GM19238 (cell line): ENCODE data around the gene NFIC.
"Not testable (repeated sequence)": the region's sequence is repeated elsewhere in the genome, so short reads cannot be mapped to it uniquely, and the experiment has no call there.

Experiments
- DNase-seq: peaks from one replicate; pipeline ENCODE4 v3.0.0; 2011; ENCODE audit warnings: low spot score; ENCODE audit not compliant: insufficient read length

NFIC gene

DNA sequence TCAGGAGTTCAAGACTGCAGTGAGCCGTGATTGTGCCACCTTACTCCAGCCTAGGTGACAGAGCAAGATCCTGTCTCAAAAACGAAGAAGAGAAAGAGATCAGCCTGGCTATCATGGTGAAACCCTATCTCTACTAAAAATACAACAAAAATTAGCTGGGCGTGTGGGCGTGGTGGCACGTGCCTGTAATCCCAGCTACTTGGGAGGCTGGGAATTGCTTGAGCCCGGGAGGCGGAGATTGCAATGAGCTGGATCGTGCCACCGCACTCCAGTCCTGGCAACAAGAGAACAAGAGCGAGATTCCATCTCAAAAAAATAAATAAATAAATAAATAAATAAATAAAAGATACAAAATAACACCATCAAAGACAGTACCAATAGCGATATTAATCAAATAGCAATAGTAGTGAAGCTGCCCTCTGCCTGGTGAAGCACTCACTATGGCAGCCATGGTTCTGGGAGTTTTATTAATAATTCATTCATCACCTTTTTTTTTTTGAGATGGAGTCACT is 53.9 kb downstream of the NFIC start:
- DNase-seq, result no peak

DNA sequence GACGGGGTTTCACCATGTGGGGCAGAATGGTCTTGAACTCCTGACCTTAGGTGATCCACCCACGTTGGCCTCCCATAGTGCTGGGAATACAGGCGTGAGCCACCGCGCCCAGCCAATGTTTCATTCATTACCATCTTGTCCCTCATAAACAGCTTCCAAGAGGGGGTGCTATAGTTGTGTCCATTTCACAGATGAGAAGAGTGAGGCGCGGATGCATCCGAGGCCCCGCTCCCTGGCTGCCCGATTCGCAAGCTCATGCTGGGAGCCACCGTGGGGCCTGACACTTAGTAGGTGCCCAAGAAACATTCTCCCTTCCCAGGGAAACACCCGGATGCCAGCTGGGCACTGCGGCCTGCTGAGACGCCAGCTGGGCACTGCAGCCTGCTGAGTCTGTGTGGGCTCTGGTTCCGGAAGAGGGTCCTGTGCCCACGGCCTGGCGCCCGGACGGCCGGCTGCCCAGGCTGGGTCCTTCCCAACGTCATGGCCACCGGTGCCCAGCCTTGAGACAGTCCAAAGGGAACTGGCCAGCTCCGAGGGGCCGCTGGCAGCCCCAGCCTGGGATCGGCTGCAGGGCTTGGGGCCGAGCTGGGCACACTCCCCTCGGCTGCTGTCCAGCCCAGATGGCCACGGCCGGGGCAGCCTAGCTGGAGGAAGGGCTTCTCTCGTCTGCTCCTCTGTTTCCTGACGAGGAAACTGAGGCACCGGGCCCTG is 54.7 kb downstream of the NFIC start:
- DNase-seq, result no peak

DNA sequence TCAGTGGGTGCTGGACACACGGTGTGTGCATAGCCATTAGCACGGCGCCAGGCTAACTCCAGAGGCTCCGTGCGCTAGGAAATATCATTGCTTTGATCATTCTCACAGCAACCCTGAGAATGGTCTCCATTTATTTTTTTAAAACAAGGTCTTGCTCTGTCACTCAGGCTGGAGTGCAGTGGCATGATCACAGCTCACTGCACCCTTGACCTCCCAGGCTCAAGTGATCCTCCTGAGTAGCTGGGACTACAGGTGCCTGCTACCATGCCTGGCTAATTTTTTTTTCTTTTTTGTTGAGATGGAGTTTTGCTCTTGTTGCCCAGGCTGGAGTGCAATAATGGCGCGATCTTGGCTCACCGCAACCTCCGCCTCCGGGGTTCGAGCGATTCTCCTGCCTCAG is 55.3 kb downstream of the NFIC start:
- DNase-seq, result not testable (repeated sequence)

GRCh38 chr19:3423183-3423829 is 56.9 kb downstream of the NFIC start:
- no peak for DNase-seq

- DNase-seq, result no peak
These were observed 60.0 kb downstream of the NFIC start for GRCh38 chr19:3426433-3426832.

GRCh38 chr19:3430366-3430680 is 63.9 kb downstream of the NFIC start:
- DNase-seq, result not testable (repeated sequence)

DNA sequence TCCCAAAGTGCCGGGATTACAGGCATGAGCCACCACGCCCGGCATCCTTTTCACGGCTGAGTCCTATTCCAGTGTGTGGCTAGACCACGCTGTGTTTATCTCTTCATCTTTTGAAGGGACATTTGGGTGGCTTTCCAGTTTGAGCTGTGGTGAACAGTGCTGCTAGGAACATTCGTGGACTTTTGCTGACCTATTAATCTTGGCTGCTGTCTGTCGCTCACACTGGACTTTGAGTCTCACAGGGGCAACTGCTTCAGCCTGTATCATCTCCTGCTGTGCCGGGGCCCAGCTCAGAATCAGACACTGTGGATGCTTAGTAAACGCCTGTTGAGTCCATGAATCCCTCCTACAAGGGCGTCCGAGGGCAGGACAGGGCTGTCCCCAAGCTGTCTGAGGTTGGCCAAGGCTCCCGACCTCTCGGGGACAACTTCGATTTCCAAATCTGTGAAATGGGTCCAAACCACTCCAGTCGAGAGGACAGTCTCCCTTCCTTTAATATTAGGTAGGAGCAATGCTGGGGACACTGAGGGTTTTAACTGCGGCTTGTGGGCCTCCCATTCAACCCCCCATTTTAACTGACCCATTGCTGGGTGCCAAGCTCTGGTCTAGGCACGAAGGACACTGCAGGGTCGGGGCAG is 65.5 kb downstream of the NFIC start:
- no peak for DNase-seq

GRCh38 chr19:3433313-3433712 is 66.9 kb downstream of the NFIC start:
- DNase-seq, result no peak

DNA sequence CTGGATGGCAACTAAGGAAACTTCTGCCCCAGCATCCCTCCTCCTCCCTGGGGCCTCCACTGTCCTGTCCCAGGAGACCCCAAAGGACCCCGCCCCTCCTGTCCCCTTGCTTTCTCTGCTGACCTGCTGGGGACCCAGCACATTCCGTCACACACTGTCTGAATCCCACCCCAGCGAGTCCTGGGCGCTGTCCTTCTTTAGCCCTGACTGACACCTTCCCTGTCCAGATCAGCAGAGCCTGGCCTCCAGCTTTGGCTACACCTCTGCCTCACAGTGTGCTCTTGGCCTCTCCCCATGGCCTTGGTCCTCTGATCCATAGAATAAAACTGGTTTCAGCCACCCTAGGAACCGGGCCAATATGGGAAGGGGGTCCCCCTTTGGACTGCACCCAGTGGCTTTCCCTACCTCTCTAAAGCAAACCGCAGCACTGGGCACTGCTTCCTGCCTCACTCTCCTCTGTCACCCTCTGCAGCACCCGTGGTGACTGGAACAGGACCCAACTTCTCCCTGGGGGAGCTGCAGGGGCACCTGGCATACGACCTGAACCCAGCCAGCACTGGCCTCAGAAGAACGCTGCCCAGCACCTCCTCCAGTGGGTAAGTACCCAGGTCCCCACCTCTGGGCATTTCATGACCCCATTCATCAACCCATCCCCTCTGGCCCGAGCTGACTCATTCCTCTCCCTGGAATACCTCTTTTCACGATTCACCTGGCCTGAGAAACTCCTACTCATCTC is 67.6 kb downstream of the NFIC start:
- DNase-seq, result no peak

GRCh38 chr19:3434630-3435553 is 68.5 kb downstream of the NFIC start:
- peak; percentile 99 for DNase-seq

GRCh38 chr19:3440082-3440481 is 73.7 kb downstream of the NFIC start:
- peak; percentile 50 for DNase-seq

GRCh38 chr19:3441089-3441985 is 75.0 kb downstream of the NFIC start:
- DNase-seq, result no peak

GRCh38 chr19:3441986-3442329 is 75.6 kb downstream of the NFIC start:
- no peak for DNase-seq

GRCh38 chr19:3442487-3443071 is 76.2 kb downstream of the NFIC start:
- no peak for DNase-seq

- no peak for DNase-seq
These were observed 77.7 kb downstream of the NFIC start for GRCh38 chr19:3443840-3444694.

DNA sequence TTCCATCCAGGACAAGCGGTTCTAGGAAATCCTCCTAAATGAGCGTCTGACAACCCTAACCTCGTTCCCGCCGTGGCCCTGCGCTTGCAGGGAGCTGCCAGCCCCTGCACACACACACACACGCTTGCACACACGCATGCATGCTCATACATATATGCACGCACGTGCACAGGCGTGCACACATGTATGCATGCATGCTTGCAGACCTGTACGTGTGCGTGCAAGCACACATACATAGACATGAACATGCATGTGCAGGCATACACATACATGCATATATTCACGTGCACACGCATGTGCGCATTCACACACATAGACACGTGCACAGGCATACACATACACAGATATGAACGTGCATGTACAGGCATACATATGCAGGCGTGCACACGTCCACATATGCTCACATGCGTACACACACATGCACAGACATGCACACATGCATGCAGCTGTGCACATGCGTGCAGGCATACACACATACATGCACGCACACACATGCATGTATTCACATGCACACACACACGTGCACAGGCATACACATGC is 78.4 kb downstream of the NFIC start:
- DNase-seq, result no peak

- not testable (repeated sequence) for DNase-seq
These were observed 80.3 kb downstream of the NFIC start for GRCh38 chr19:3446657-3447056.

- DNase-seq, result no peak
These were observed 82.4 kb downstream of the NFIC start for GRCh38 chr19:3448616-3449334.
